Measurements from ENCODE around the gene MISP3. TPM values are rescaled to one million over a fixed set of nuclear protein-coding genes. Genes with fewer than 3 reads are reported as not detected.

Gene MISP3
- total and polyA plus RNA-seq, 7 experiments from 2014 or later = 0.18 to 1.9 (median 0.81) TPM

DNA sequence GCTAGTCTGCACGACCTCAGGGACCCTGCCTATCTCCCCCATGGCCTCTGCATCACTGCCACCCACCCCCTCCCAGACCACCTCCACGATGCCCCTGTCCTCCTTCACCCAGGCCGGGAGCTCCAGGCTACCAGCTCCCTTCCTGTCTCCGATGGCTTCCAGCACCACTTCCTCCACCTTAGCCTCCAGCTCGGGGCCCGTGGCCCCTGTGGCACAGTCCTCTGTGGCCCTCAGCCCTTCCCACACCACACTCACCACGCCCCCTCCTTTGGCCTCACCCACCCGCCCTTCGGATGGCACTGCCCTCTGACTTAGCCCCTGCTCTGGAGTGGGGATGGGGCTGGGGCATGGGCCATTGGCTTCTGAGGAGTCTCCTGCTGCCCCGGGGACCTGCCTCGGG lies 17.9 kb upstream of the MISP3 start:
- POLR2A ChIA-PET = interaction anchor here (1.5 kb wide), 1 partner anchor 23 kb away, joined by 4 read pairs; the partner anchor contains the start of gene IL27RA
- peaks cover 9 to 10% of the 10 kb centered on the region in 2 donors for H3K4me1 ChIP-seq (ENCODE audit: control insufficient read depth in 2 of 2, insufficient read depth in 2 of 2, low read length in 2 of 2)
- H3K27me3 ChIP-seq (ENCODE audit: control insufficient read depth in 2 of 2, insufficient read depth in 2 of 2, low read length in 2 of 2) = peaks cover 5 to 20% of the 10 kb centered on the region in 2 donors
- CTCF ChIA-PET = interaction anchor here (1.1 kb wide), 1 partner anchor 16 kb away, joined by 3 read pairs; no protein-coding TSS in a partner anchor
- Mint-ChIP-seq H3K27me3 (peaks cover 13 to 33% (median 17%) of the 10 kb centered on the region in 5 donors), H3K4me3 (no peak overlapping the region), H3K4me1 (peaks cover 14 to 28% (median 19%) of the 10 kb centered on the region in 7 donors), H3K36me3 (peaks cover 6 to 31% (median 23%) of the 10 kb centered on the region in 5 donors), H3K27ac (peak overlapping the region in 2 of 9 donors; percentile 22 to 51), H3K9me3 (peaks cover 0 to 6% (median 0%) of the 10 kb centered on the region in 11 donors)
- peaks cover 9 to 33% (median 15%) of the 10 kb centered on the region in 3 experiments for H3K36me3 ChIP-seq (ENCODE audit: control insufficient read depth in 2 of 3, insufficient read depth in 3 of 3, low read length in 3 of 3)
- intact Hi-C loops (cut with micrococcal nuclease) = no loop called here
- H3K4me3 ChIP-seq (ENCODE audit: low read length) = no peak overlapping the region
- no peak for ATAC-seq
- no peak overlapping the region for H3K27ac ChIP-seq (ENCODE audit: low read depth, low read length)
- no peak for DNase-seq
- no peaks in the 10 kb centered on the region for H3K9me3 ChIP-seq (ENCODE audit: control insufficient read depth in 2 of 3, low read length in 3 of 3)

DNA sequence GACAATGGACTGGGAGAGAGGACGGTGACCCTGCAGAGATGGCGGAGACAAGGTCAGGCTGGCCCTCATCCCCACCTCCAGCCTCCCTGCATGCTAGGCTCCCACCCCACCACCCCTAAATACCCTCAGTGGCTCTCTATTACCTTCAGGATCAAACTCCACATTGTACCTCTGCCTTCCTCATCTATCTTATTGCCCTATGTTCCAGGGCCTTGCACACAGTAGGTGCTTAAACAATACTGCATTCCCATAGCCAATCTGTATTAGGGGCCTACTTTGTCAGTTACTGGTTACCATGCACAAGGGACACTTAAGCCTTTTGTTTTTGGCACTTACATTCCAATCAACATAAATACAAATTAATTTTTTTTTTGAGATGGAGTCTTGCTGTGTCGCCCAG lies 17.2 kb upstream of the MISP3 start:
- peaks cover 9 to 10% of the 10 kb centered on the region in 2 donors for H3K4me1 ChIP-seq (ENCODE audit: control insufficient read depth in 2 of 2, insufficient read depth in 2 of 2, low read length in 2 of 2)
- Mint-ChIP-seq H3K27me3 (peaks cover 16 to 38% (median 24%) of the 10 kb centered on the region in 5 donors), H3K4me1 (peaks cover 14 to 30% (median 19%) of the 10 kb centered on the region in 7 donors), H3K36me3 (peaks cover 6 to 24% (median 20%) of the 10 kb centered on the region in 5 donors), H3K27ac (peak overlapping the region in 2 of 9 donors; percentile 26 to 45), H3K9me3 (peaks cover 0 to 6% (median 0%) of the 10 kb centered on the region in 11 donors), H3K4me3 (no peak overlapping the region)
- DNase-seq (no peak), ATAC-seq (no peak)
- ChIA-PET CTCF (interaction anchor here (0.6 kb wide), 1 partner anchor 176 kb away, joined by 3 read pairs; no protein-coding TSS in a partner anchor), POLR2A (interaction anchor here (0.8 kb wide), 1 partner anchor 121 kb away, joined by 3 read pairs; no protein-coding TSS in a partner anchor)
- peaks cover 6 to 26% (median 8%) of the 10 kb centered on the region in 3 experiments for H3K36me3 ChIP-seq (ENCODE audit: control insufficient read depth in 2 of 3, insufficient read depth in 3 of 3, low read length in 3 of 3)
- H3K27me3 ChIP-seq (ENCODE audit: control insufficient read depth in 2 of 2, insufficient read depth in 2 of 2, low read length in 2 of 2) = peaks cover 5 to 21% of the 10 kb centered on the region in 2 donors
- H3K27ac ChIP-seq (ENCODE audit: low read depth, low read length) = no peak overlapping the region
- no peaks in the 10 kb centered on the region for H3K9me3 ChIP-seq (ENCODE audit: control insufficient read depth in 2 of 3, low read length in 3 of 3)
- intact Hi-C loops (cut with micrococcal nuclease) = no loop called here
- H3K4me3 ChIP-seq (ENCODE audit: low read length) = no peak overlapping the region

DNA sequence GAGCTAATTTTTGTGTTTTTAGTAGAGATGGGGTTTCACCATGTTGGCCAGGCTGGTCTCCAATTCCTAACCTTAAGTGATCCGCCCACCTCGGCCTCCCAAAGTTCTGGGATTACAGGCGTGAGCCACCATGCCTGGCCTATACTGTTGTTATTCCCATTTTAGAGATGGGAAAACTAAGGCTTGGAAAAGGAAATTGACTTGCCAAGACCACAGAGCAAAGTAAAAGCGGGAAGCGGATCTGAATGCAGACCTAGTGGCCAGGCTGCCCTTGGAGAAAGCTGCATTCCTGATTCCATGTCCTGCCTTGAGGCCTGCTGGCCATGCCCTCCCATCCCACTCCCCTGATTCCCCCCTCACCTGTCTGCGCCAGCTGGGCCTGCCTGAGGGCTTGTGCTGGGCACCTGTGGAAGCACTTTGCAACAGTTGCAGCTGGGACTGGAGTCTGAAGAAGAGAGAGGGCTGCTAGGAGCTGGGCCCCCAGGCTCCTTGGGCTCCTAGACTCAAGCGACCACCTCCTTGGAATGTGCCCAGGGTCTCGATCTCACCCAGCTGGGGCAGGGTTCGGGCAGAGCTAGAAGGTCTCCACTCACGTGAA lies 16.4 kb upstream of the MISP3 start:
- Histone ChIP-seq H3K27ac (ENCODE audit: low read depth, low read length) (no peak overlapping the region), H3K4me1 (ENCODE audit: control insufficient read depth in 2 of 2, insufficient read depth in 2 of 2, low read length in 2 of 2) (peaks cover 9 to 10% of the 10 kb centered on the region in 2 donors), H3K27me3 (ENCODE audit: control insufficient read depth in 2 of 2, insufficient read depth in 2 of 2, low read length in 2 of 2) (peaks cover 5 to 21% of the 10 kb centered on the region in 2 donors), H3K36me3 (ENCODE audit: control insufficient read depth in 2 of 3, insufficient read depth in 3 of 3, low read length in 3 of 3) (peaks cover 0 to 19% (median 3%) of the 10 kb centered on the region in 3 experiments), H3K9me3 (ENCODE audit: control insufficient read depth in 2 of 3, low read length in 3 of 3) (no peaks in the 10 kb centered on the region), H3K4me3 (ENCODE audit: low read length) (no peak overlapping the region)
- H3K27me3 Mint-ChIP-seq = peaks cover 16 to 44% (median 27%) of the 10 kb centered on the region in 5 donors
- no peak for ATAC-seq
- peak overlapping the region in 2 of 10 donors; percentile 13 to 80 for H3K4me3 Mint-ChIP-seq
- H3K36me3 Mint-ChIP-seq = peaks cover 6 to 19% (median 18%) of the 10 kb centered on the region in 5 donors
- CTCF ChIA-PET = interaction anchor here (0.6 to 1.1 kb wide), 2 partner anchors 8 to 48 kb away, joined by 3 read pairs; no protein-coding TSS in a partner anchor
- peaks cover 0 to 6% (median 0%) of the 10 kb centered on the region in 11 donors for H3K9me3 Mint-ChIP-seq
- H3K27ac Mint-ChIP-seq = no peak overlapping the region
- H3K4me1 Mint-ChIP-seq = peaks cover 14 to 30% (median 19%) of the 10 kb centered on the region in 7 donors
- no peak for DNase-seq
- POLR2A ChIA-PET = interaction anchor here (0.8 kb wide), 1 partner anchor 122 kb away, joined by 3 read pairs; no protein-coding TSS in a partner anchor
- intact Hi-C loops (cut with micrococcal nuclease) = no loop called here

DNA sequence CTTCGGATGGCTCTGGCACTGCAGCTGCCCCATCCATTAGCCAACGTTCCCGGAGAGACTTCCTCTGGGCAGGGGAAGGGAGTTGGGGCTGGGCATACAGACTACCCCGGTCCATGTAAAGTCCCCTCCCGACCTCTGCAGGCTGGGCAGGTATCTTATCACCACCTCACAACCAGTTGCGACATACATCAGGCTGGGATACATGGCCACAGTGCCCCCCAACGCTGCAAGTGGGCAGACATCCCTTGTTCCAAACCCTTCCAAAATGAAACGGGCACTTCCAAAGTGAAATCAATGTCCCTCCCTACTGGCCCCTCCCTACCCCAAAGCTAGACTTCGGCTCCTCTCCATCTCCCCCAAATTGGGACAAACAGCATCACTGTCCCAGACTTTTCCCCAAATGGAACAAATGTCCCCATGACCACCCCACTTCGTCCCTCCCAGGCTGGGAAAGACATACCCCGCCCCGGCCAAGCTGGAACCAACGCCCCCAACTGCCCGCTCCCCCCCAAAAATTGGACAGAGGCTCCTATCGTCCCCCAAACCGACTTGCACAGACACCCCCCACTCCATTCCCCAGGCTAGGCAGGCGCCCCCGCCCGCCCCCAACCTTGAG lies 15.7 kb upstream of the MISP3 start:
- ChIA-PET POLR2A (interaction anchor here (0.7 to 1.9 kb wide), 3 partner anchors 15 to 25 kb away, joined by 3 to 4 read pairs (median 3); partner anchors contain the start of gene IL27RA), CTCF (interaction anchor here (0.6 to 1.1 kb wide), 2 partner anchors 8 to 47 kb away, joined by 3 read pairs; no protein-coding TSS in a partner anchor)
- ATAC-seq = no peak
- peaks cover 0 to 6% (median 0%) of the 10 kb centered on the region in 11 donors for H3K9me3 Mint-ChIP-seq
- peaks cover 9 to 10% of the 10 kb centered on the region in 2 donors for H3K4me1 ChIP-seq (ENCODE audit: control insufficient read depth in 2 of 2, insufficient read depth in 2 of 2, low read length in 2 of 2)
- H3K4me3 Mint-ChIP-seq = peak overlapping the region; percentile 13 to 80 (median 54)
- H3K9me3 ChIP-seq (ENCODE audit: control insufficient read depth in 2 of 3, low read length in 3 of 3) = no peaks in the 10 kb centered on the region
- H3K27me3 Mint-ChIP-seq = peaks cover 16 to 48% (median 27%) of the 10 kb centered on the region in 5 donors
- peaks cover 5 to 21% of the 10 kb centered on the region in 2 donors for H3K27me3 ChIP-seq (ENCODE audit: control insufficient read depth in 2 of 2, insufficient read depth in 2 of 2, low read length in 2 of 2)
- no peak overlapping the region for H3K4me3 ChIP-seq (ENCODE audit: low read length)
- no peak for DNase-seq
- peak overlapping the region in 1 of 9 donors; percentile 30 for H3K27ac Mint-ChIP-seq
- intact Hi-C loops (cut with micrococcal nuclease) = no loop called here
- H3K27ac ChIP-seq (ENCODE audit: low read depth, low read length) = no peak overlapping the region
- H3K4me1 Mint-ChIP-seq = peaks cover 14 to 30% (median 19%) of the 10 kb centered on the region in 7 donors
- peaks cover 0 to 12% (median 0%) of the 10 kb centered on the region in 3 experiments for H3K36me3 ChIP-seq (ENCODE audit: control insufficient read depth in 2 of 3, insufficient read depth in 3 of 3, low read length in 3 of 3)
- H3K36me3 Mint-ChIP-seq = peaks cover 6 to 15% (median 13%) of the 10 kb centered on the region in 5 donors

DNA sequence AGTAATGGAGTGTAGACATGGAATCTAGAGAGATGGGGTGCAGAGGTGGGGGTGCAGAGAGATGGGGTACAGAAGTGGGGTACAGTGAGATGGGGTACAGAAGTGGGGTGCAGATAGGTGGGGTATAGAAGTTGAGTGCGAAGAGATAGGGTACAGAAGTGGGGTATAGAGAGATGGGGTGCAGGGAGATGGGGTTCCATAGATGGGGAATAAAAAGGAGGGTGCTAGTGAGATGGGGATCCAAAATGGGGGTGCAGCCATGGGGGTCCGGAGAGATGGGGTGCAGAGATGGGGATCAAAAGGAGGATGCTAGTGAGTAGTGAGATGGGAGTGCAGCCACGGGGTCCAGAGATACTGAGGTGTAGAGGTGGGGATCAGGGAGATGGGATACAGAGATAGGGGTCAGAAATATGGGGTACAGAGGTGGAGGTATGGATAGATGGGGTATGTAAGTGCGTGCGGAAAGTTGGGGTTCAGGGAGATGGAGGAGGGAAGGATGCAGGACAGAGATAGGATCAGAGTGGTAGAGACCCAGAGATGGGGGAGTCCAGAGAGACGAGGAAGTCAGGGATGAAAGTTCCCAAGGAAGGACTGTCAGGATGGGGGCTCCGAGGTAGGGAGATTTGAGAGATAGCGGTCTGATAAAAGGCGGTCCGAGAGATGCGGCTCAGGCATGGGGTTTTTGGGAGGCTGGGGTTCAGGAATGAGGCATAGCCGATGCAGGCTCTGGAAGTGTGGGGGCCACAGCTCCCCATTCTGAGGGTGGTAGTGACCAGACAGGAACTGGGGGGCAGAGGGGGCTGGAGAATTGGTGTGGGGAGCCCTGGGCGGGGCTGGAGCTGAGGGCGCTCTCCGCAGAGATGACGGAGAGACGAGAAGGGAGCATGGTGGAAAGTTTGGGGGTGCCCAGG lies 14.1 kb upstream of the MISP3 start:
- Mint-ChIP-seq H3K27ac (no peak overlapping the region), H3K4me3 (peak overlapping the region; percentile 23 to 81 (median 60)), H3K4me1 (peaks cover 9 to 30% (median 19%) of the 10 kb centered on the region in 7 donors), H3K27me3 (peaks cover 16 to 48% (median 27%) of the 10 kb centered on the region in 5 donors), H3K36me3 (peaks cover 0 to 6% (median 5%) of the 10 kb centered on the region in 5 donors), H3K9me3 (peaks cover 0 to 5% (median 0%) of the 10 kb centered on the region in 11 donors)
- POLR2A ChIA-PET = interaction anchor here (1.1 to 1.9 kb wide), 4 partner anchors 10 to 28 kb away, joined by 3 to 4 read pairs (median 4); partner anchors contain the start of gene IL27RA
- H3K27ac ChIP-seq (ENCODE audit: low read depth, low read length) = no peak overlapping the region
- CTCF ChIA-PET = interaction anchor here (1.0 to 2.6 kb wide), 7 partner anchors 10 to 179 kb away, joined by 3 to 22 read pairs (median 8); partner anchors contain the start of gene MISP3
- no peaks in the 10 kb centered on the region for H3K36me3 ChIP-seq (ENCODE audit: control insufficient read depth in 2 of 3, insufficient read depth in 3 of 3, low read length in 3 of 3)
- no peak for ATAC-seq
- peak in 1 of 9 donors; percentile 51 for DNase-seq
- peaks cover 5 to 21% of the 10 kb centered on the region in 2 donors for H3K27me3 ChIP-seq (ENCODE audit: control insufficient read depth in 2 of 2, insufficient read depth in 2 of 2, low read length in 2 of 2)
- peaks cover 9 to 10% of the 10 kb centered on the region in 2 donors for H3K4me1 ChIP-seq (ENCODE audit: control insufficient read depth in 2 of 2, insufficient read depth in 2 of 2, low read length in 2 of 2)
- no peak overlapping the region for H3K4me3 ChIP-seq (ENCODE audit: low read length)
- intact Hi-C loops (cut with micrococcal nuclease) = loop anchor here in 1 of 2 donors (1.0 kb wide), 1 partner anchor 15 kb away; no protein-coding TSS in a partner anchor
- no peaks in the 10 kb centered on the region for H3K9me3 ChIP-seq (ENCODE audit: control insufficient read depth in 2 of 3, low read length in 3 of 3)

Data from naive thymus-derived CD4-positive, alpha-beta T cell (primary cell).